GM18520 (cell line): ENCODE measurements around the gene NELL1.

Experiments
- ATAC-seq: cut with Tn5 transposase; IDR thresholded peaks from one replicate; pipeline ENCODE4 v1.9.1; 2021; ENCODE audit not compliant: unreplicated experiment

Gene NELL1

GRCh38 chr11:21403069-21403468 lies 733.7 kb downstream of the NELL1 start:
- ATAC-seq, result no peak

- ATAC-seq, result no peak
Observed at GRCh38 chr11:21405422-21405821, 736.0 kb downstream of the NELL1 start.

GRCh38 chr11:21410513-21410912 lies 741.1 kb downstream of the NELL1 start:
- ATAC-seq, result no peak

- ATAC-seq, result no peak
Observed at GRCh38 chr11:21411104-21411503, 741.7 kb downstream of the NELL1 start.

- ATAC-seq, result no peak
Observed at GRCh38 chr11:21411597-21411996, 742.2 kb downstream of the NELL1 start.

DNA sequence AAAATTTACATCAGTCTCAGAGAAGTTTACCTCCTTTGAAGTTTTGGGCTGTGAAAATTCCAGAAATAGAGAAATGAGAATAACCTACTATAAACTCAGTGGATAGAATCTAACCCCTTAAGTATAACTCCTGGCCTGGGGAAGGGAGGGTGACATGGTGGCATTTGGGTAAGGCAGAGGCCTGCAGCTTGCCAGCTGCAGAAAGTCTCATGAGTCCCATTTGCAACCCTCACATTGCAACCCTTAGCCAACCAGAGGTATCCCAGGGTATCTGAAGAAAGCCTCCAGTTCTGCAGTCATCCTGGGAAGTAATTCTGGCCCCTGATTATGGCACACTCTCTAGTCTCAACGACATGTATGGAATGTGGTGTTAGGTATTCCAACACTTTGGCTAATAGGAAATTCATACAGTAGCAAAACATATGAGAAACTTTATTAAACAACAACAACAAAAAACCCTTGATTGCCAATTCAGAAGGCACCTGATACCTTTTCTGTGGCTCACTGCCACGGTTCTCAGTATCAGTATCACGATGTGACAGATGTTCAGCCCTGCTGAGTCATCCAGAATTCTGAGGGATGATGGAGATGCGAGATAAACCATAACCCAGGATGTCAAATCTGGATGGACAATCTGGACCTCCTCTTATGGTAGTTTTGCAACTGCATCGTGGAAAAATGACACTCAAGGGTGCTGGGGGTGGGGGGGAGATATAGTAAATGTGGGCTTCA lies 743.4 kb downstream of the NELL1 start:
- no peak for ATAC-seq

DNA sequence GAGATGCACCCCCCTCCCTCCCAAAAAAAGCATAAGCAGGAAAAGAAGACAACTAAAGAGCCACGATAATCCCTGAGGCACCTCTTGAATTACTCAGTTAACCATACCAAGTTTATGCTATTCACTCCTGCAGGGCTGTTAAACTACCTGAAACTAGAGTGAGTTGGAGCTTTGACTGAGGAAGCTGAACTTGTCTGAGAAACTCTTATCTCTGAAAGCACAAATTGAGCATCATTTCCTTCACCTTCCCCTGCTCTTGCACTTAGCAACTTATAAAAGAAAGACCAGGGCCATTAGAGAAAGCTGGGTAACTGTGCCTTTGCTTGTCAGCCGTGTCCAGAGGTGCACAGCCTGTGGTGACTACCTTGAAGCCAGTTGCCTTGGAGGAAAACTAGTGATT lies 745.6 kb downstream of the NELL1 start:
- no peak for ATAC-seq

- ATAC-seq, result no peak
Observed at GRCh38 chr11:21415606-21416005, 746.2 kb downstream of the NELL1 start.

DNA sequence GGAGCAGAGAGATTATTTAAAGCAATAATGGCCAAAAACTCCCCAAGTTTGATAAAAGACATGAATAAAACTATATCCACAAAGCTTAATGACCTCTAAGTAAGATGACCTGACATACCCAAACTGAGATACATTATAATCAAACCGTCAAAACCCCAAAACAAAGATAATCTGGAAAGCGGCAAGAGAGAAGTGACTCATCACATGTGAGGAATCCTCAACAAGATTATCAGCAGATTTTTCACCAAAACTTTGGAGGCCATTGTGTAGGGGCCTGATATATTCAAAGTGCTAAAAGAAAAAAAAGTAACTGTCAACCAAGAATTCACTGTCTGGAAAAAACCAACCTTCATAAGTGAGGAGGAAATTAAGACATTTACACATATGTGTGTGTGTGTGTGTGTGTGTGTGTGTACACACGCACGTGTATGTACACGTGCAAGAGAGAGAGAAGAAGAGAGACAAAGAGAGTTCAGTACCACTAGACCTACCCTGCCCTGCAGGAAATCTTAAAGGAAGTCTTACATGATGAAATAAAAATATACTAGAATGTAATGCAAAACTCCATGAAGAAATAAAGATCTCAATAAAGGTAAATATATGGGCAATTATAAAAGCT lies 752.4 kb downstream of the NELL1 start:
- no peak for ATAC-seq

- no peak for ATAC-seq
Observed at GRCh38 chr11:21426931-21427330, 757.5 kb downstream of the NELL1 start.

DNA sequence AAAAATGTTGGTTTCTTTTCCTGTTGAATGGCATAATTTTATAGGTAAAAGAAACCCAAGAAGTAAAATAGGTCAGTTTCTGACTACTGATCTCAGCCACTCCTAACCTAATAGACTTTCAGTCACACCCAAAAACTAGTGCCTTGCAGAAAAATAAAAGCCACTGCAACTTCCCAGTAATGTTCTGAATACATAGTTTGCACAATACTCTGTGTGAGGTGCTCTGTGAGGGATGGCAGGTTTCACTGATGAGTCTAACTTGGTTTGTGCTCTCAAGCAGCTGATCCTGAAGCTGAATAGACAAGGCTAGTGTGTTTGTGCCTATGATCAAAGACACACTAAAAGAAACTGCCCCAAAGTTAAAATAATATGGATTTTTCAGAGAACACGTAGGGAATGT lies 758.3 kb downstream of the NELL1 start:
- no peak for ATAC-seq

DNA sequence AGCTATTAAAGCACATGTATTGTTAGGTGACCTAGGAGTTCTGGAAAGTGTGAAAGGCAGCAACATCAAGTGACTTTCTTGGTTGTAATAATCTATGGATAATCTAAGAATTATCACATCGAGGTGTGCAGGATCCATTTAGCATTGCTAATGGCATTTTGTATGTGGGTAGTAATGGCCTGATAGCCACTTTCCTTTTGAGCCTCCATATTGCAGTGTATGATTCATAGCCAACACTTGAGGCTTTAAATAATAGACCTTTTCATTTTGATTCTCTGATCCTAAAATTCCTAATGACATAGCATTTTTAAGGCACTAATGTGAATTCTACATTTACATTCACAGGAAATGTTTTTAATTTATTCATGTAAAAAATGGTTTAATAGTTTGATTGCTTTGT lies 759.4 kb downstream of the NELL1 start:
- ATAC-seq, result no peak

- no peak for ATAC-seq
Observed at GRCh38 chr11:21429401-21429800, 760.0 kb downstream of the NELL1 start.

DNA sequence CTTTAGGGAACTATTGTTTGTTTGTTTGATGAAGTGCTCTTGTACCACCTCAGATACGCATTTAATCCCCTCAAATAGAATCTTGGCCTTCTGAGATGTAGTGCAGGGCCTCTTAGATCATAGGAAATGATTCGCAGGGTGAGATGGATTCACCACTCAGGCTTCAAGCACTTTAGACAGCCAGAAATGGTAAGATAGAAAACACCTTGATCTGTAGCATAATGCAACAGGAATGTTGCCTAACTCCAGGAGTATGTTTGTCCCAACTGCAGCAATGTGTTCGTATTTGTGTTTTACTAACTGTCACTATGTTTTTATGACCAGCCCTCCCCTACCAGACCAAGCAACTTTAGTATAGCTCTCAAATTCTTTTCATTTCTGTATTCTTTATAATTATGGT lies 761.2 kb downstream of the NELL1 start:
- ATAC-seq, result no peak

DNA sequence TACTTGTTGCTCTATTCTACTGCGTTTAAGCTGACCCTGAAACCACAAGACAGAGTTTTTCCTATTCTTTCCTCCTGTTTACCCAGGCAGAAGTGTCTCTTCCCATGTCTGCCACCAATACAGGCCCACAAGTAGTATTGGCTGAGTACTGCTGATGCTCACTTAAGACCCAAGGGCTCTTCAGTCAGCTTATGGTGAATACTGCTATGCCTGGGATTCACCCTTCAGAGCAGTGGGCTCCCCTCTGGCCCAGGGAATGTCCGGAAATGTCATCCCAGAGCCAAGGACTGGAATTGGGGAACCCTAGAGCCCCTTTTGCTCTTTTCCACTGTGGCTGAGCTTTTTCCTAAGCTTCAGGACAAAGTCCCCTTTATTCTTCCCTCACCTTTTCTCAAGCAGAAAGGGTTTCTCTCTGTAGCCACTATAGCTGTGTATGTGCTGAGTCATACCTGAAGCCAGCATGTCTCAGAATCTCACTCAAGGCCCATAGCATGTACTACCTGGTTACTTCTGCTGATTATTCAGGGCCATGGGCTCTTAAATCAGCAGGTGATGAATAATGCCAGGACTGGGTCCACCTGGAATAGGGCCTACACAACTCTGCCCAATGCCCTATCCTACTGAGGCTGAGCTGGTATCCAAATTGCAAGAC lies 777.7 kb downstream of the NELL1 start:
- no peak for ATAC-seq

GRCh38 chr11:21447871-21448270 lies 778.5 kb downstream of the NELL1 start:
- no peak for ATAC-seq

GRCh38 chr11:21456186-21456585 lies 786.8 kb downstream of the NELL1 start:
- no peak for ATAC-seq

GRCh38 chr11:21460082-21460481 lies 790.7 kb downstream of the NELL1 start:
- ATAC-seq, result no peak

GRCh38 chr11:21461701-21462100 lies 792.3 kb downstream of the NELL1 start:
- no peak for ATAC-seq

GRCh38 chr11:21464601-21465193 lies 795.3 kb downstream of the NELL1 start:
- ATAC-seq, result no peak

- no peak for ATAC-seq
Observed at GRCh38 chr11:21465203-21465602, 795.8 kb downstream of the NELL1 start.

DNA sequence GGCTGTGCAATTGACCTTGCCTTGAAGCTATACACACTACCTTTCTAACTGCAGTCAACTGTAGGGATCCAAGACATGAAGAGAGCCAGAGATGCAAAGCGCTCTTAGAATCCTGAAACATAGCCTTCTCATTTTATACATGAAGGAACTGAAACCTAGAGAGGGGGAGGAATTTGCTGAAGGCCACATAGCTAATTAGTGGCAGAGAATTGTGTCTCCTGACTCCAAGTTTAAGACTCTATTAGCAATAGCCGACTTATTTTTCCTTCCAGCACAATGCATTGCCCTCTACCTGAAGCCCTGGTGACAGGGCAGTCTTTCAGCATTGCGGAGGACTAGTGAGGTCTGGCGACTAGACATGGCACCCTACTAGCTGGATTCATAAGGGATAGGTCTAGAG lies 796.5 kb downstream of the NELL1 start:
- no peak for ATAC-seq
